Stimulated activated CD8-positive, alpha-beta memory T cell treated with anti-CD3 and anti-CD28 coated beads, Interleukin-4, amount 100 ng/mL, for 48 hours (primary cell): Measurements from ENCODE around the gene TNRC18.

Experiments used
- DNase-seq: peaks from one replicate; pipeline ENCODE4 v3.0.0-alpha.2; 2020

TNRC18 gene

GRCh38 chr7:5396999-5397663 is 26.5 kb downstream of the TNRC18 start:
- peak; percentile 91 for DNase-seq

DNA sequence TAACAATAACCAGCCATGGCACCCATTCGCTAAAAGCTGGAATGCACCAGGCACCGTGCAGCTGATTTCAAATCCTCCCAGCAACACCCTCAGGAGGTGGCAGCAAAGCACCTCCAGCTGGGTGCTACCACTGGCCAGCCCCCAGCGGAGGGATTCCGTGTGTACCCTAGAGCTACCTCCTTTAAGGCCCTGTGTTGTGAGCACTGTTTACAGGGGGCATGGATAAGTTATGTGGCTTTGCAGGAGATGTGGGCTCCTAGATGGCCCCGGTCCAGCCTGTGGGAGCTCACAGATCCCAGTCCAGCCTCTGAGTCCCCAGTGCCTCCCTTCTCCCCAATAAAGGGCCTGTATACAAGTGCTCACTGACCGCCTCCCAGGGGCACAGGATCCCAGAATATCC is 27.1 kb downstream of the TNRC18 start:
- peak; percentile 66 for DNase-seq

DNA sequence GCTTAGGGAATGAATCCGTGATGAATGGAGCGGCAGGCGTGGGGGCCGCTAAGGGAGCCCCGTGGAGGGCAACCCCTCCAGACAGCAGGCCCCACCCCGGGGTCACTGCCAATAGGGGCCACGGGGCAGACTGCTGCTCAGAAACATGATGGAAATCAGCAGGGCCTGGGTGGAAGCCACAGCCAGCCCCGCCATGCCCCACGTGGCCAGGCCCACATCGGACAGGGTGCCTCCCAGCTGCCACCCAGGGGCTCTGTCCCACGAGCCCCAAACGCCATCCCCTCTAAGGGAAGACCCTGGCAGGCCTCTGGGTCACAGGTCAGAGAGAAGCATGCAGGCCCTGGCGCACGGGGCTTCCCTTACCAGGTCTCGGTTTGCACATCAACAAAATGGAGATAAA is 28.4 kb downstream of the TNRC18 start:
- DNase-seq: no peak

DNA sequence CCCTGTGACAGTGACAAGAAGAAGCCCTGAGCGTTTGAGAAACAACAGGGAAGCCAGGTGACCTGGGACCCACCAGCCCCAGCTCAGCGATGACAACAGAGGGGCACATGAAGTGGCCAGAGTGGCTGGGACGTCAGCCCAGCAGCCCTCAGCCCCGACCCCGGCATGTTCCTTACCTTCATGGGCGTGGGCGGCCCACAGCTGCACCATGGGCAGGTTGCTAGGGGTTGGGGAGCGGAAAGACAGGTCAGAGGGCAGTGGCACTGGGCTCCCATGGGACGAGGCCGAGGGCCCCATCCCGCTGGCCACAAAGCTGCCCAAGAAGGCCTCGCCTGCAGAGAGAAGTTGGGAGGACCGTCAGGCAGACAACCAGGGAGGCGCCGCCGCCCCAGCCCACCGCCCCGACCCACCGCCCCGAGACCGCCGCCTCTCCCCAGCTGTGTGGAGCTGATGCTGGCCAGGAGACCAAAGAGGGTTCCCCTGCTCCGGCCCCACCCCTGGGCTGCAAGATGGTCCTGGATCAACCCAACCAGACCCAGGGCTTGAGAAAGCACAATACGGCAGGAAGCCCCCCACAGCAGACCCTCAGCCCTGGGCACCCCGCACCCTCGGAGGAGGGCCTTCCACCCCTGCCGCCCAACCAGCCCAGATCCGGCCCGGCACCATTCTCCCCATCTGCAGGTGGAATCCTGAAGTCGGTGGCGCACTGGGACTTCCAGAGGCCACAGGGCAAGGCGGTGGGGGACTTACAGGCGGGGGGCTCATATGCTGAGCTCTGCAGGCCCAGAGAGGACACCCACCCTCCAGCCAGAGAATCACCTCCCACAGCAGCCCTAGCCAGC is 29.1 kb downstream of the TNRC18 start:
- DNase-seq: no peak

DNA sequence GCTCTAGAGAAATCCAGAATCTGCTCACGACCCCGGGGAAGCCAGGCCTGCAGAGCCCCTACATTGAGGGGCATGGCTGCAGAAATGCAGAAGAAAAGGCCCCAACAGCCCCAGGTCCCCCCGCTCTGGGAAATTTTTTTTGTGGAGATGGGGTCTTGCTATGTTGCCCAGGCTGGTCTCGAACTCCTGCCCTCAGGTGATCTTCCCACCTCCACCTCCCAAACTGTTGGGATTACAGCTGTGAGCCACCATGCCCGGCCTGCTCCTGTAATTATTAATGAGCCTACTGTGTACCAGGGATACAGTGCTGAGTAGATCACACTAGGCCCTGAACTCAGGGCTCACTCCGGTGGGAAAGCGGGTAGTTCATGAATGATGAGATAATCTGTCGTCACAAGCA is 29.9 kb downstream of the TNRC18 start:
- DNase-seq: no peak

- no peak for DNase-seq
These were observed 30.3 kb downstream of the TNRC18 start for GRCh38 chr7:5393328-5393727.

DNA sequence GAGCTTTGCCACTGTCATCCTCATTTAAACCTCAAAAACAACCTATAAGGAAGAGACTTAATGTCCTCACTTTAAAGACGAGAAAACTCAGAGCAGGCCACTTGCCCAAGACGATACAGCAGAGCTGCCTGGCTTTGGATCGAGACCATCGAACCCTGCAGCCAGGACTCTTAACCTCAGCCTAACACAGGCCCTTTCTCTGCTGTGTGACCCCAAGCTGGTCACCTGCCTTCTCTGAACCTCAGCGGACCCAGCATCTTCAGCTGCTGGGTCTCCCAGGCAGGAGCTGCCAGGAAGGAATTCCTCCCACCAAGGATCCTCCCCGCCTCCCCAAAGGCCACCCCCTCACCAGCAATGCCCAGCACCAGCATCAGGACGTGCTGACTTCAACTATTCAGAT is 32.7 kb downstream of the TNRC18 start:
- no peak for DNase-seq

GRCh38 chr7:5388905-5389433 is 34.7 kb downstream of the TNRC18 start:
- no peak for DNase-seq

- DNase-seq: no peak
These were observed 35.2 kb downstream of the TNRC18 start for GRCh38 chr7:5388273-5388901.

GRCh38 chr7:5387711-5388245 is 35.9 kb downstream of the TNRC18 start:
- no peak for DNase-seq

DNA sequence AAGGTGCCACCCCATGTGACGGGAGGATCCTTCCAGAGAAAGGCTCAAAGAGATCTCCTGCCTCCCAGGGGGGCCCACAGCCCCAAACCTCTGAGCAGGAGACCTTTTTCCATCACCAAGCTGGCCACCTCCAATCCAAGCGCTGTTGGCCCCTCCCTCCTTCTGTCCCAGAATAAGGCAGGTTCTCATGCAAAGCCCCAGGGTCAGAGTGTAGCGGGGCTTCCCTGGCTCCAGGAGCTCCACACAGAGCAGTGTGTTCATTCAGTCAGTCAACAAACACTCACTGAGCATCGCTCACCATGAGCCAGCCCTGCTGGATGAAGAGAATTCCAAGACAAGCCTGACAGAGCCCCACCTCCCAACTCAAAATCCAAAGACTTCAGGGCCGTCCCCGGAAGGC is 39.0 kb downstream of the TNRC18 start:
- no peak for DNase-seq

- no peak for DNase-seq
These were observed 40.1 kb downstream of the TNRC18 start for GRCh38 chr7:5383314-5384098.

- no peak for DNase-seq
These were observed 41.2 kb downstream of the TNRC18 start for GRCh38 chr7:5382281-5382892.

- no peak for DNase-seq
These were observed 42.4 kb downstream of the TNRC18 start for GRCh38 chr7:5381071-5381772.

DNA sequence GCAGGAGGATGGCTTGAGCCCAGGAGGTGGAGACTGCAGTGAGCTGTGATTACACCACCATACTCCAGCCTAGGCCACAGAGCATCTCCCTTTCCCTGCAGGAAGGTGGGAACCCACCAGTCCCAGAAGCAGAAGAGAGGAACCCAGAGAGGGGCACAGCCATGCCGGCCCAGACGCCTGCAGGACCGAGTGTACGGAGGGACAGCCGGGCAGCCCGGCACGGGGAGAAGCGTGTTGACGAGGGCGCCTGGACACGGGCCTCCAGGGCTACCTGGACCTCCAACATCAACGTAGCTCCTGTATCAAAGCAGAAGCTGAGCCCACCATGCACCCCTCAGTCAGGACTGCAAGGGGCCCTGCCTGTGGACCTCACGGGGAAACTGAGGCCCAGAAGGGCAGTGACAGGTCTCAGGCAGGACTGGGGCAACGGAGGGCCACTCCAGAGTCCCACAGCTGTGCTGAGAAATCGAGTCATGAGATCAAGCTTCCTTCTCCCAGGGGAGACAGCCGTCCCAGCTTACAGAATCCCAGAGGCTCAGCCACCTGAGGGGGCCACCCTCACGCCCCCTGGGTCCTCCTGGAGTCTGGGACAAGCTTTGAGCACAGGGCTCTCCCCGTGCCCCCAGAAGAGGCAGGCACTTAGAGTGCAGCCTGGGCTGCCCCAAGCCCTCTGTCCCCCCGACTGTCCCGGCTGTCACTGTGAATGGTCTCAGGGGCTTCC is 43.1 kb downstream of the TNRC18 start:
- DNase-seq: no peak

- DNase-seq: no peak
These were observed 44.1 kb downstream of the TNRC18 start for GRCh38 chr7:5379546-5379945.

DNA sequence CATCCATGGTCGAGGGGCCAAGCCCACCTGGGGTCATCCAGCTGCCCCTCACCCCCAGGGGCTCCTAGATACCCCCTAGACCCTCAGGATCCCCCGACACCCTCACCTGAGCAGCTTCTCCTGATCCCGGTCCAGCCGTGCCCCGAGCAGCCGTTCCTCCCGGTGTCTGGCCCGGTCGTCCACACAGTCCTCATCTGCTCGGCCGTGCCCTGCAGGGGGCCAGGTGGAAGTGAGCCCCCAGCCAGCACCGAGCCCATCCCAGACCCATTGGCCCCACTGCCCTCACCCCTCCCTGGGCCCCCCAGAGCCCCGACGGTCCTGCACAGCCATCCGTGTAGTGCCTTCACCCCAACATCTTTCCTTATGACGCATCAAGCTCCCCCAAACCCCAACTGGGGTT is 45.8 kb downstream of the TNRC18 start:
- no peak for DNase-seq

DNA sequence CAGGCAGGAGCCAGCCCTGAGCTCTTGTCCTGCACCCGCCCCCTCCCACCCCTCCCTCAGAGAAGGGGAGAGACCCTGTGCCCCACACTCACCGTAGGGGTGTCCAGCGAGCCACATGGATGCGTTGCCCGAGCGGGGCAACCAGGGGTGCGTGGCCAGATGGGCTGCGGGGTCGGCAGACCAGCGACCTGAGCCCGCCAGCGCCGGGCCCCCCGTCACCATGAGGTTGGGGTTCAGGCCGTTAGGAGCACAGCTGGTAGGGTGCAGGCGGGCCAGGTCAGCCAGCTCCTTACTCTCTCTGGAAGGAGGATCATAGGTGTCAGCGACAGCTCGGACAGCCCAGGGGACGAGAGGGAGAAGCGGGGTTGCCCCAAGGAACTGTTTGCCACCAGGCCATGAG is 46.4 kb downstream of the TNRC18 start:
- DNase-seq: no peak

GRCh38 chr7:5375925-5376324 is 47.7 kb downstream of the TNRC18 start:
- DNase-seq: no peak

DNA sequence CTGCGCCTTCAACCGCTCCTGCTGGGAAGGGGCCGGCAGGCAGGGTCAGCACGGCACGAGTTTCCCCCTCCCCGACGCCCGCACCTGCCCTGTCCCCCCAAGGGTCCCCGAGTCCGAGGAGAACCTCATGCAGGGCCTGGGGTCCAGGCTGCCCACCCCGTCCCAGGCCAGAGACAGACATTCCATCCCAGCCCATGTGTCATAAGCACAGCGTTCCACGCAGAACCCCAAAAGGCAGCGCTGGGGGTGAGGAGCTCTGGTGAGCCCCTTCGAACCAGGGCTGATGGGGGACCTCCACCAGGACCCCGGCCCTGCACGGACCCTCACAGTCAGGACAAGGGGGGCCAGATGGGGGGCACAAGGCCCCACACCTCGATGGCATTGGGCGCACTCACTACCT is 49.2 kb downstream of the TNRC18 start:
- DNase-seq: no peak

DNA sequence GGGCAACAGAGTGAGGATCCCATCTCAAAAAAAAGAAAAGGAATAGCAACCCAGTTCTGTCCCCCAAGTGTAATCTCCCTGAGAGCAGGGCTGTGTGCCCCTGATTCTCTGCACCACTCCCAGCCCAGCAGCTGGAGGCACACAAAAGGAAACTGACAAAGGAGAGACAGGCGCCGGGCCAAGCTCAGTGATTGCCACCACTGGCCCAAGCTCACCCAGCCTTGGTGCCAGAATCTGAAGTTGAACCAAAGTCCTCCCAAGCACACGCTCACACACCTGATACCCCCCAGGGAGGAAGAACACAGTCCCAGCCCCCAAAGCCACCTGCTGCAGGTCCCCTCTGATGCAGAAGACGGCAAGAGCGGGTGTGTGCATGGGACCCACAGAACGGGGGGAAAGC is 50.3 kb downstream of the TNRC18 start:
- DNase-seq: no peak
